HUES64 (cell line): ENCODE results near the gene RETNLB.

Experiments
- H3K27ac ChIP-seq: 2 replicates; pipeline ENCODE4 v1.7.0; 2013; ENCODE audit warnings: low read depth, low read length, inconsistent platforms
- H3K27me3 ChIP-seq: 2 replicates; pipeline ENCODE4 v1.6.1; 2013; ENCODE audit warnings: mild to moderate bottlenecking, low read length; ENCODE audit not compliant: insufficient read depth
- H3K36me3 ChIP-seq: 2 replicates; pipeline ENCODE4 v1.6.1; 2013; ENCODE audit warnings: mild to moderate bottlenecking, low read length; ENCODE audit not compliant: insufficient read depth
- H3K4me1 ChIP-seq: 2 replicates; pipeline ENCODE4 v1.6.1; 2013; ENCODE audit warnings: mild to moderate bottlenecking, low read length, moderate library complexity; ENCODE audit not compliant: insufficient read depth
- H3K4me3 ChIP-seq: 2 replicates; pipeline ENCODE4 v1.5.1; 2013; ENCODE audit warnings: mild to moderate bottlenecking, low read length, moderate library complexity
- H3K9ac ChIP-seq: 2 replicates; pipeline ENCODE4 v1.6.1; 2013; ENCODE audit warnings: mild to moderate bottlenecking, low read depth, low read length
- H3K9me3 ChIP-seq: 2 replicates; pipeline ENCODE4 v1.6.1; 2013; ENCODE audit warnings: low read depth, low read length; ENCODE audit not compliant: insufficient read depth
- WGBS: fragments of 150-250, 120-280 bp; methylation state at CpG from one replicate; pipeline ENCODE4 v1.1.7; 2013; ENCODE audit warnings: missing lambda C conversion rate; 5-methylcytosine and 5-hydroxymethylcytosine counted together

Gene RETNLB

GRCh38 chr3:108736821-108737220 is 20.4 kb downstream of the RETNLB start:
- H3K36me3 ChIP-seq, result no peaks in the 10 kb centered on the region
- H3K4me1 ChIP-seq, result no peaks in the 10 kb centered on the region
- no peak overlapping the region for H3K27ac ChIP-seq
- WGBS, result 93% methylated on average over 6 of the region's 6 CpGs
- H3K9me3 ChIP-seq, result no peaks in the 10 kb centered on the region
- no peak overlapping the region for H3K9ac ChIP-seq
- no peaks in the 10 kb centered on the region for H3K27me3 ChIP-seq
- H3K4me3 ChIP-seq, result no peak overlapping the region

GRCh38 chr3:108728934-108729333 is 28.3 kb downstream of the RETNLB start:
- no peak overlapping the region for H3K27ac ChIP-seq
- WGBS, result 83% methylated on average over 1 of the region's 1 CpG
- H3K36me3 ChIP-seq, result no peaks in the 10 kb centered on the region
- no peak overlapping the region for H3K4me3 ChIP-seq
- H3K9ac ChIP-seq, result no peak overlapping the region
- no peaks in the 10 kb centered on the region for H3K4me1 ChIP-seq
- no peaks in the 10 kb centered on the region for H3K27me3 ChIP-seq
- H3K9me3 ChIP-seq, result no peaks in the 10 kb centered on the region

GRCh38 chr3:108728105-108728504 is 29.1 kb downstream of the RETNLB start:
- no peaks in the 10 kb centered on the region for H3K27me3 ChIP-seq

GRCh38 chr3:108724101-108724500 is 33.1 kb downstream of the RETNLB start:
- no peaks in the 10 kb centered on the region for H3K27me3 ChIP-seq
- WGBS, result 90% methylated on average over 4 of the region's 4 CpGs
- no peaks in the 10 kb centered on the region for H3K4me1 ChIP-seq
- H3K4me3 ChIP-seq, result no peak overlapping the region
- H3K9me3 ChIP-seq, result no peaks in the 10 kb centered on the region
- no peaks in the 10 kb centered on the region for H3K36me3 ChIP-seq
- no peak overlapping the region for H3K27ac ChIP-seq
- H3K9ac ChIP-seq, result no peak overlapping the region

More at GRCh38 chr3:108728105-108728504, 29.1 kb downstream of the RETNLB start:
- no peaks in the 10 kb centered on the region for H3K4me1 ChIP-seq
- no peak overlapping the region for H3K4me3 ChIP-seq
- H3K27ac ChIP-seq, result no peak overlapping the region
- H3K36me3 ChIP-seq, result no peaks in the 10 kb centered on the region
- H3K9ac ChIP-seq, result no peak overlapping the region
- no peaks in the 10 kb centered on the region for H3K9me3 ChIP-seq

- Histone ChIP-seq H3K27me3 (no peaks in the 10 kb centered on the region), H3K36me3 (no peaks in the 10 kb centered on the region), H3K27ac (no peak overlapping the region), H3K9me3 (no peaks in the 10 kb centered on the region), H3K9ac (no peak overlapping the region), H3K4me1 (no peaks in the 10 kb centered on the region), H3K4me3 (no peak overlapping the region)
- WGBS, result 94% methylated on average over 1 of the region's 1 CpG
Measured at GRCh38 chr3:108722724-108723123, 34.5 kb downstream of the RETNLB start.

- WGBS, result 100% methylated on average over 2 of the region's 2 CpGs
- Histone ChIP-seq H3K9me3 (no peaks in the 10 kb centered on the region), H3K27ac (no peak overlapping the region), H3K9ac (no peak overlapping the region), H3K36me3 (no peaks in the 10 kb centered on the region), H3K4me3 (no peak overlapping the region), H3K27me3 (no peaks in the 10 kb centered on the region), H3K4me1 (no peaks in the 10 kb centered on the region)
Measured at GRCh38 chr3:108719178-108719806, 37.9 kb downstream of the RETNLB start.

- no peaks in the 10 kb centered on the region for H3K9me3 ChIP-seq
- H3K9ac ChIP-seq, result no peak overlapping the region
- no peaks in the 10 kb centered on the region for H3K4me1 ChIP-seq
- no peaks in the 10 kb centered on the region for H3K27me3 ChIP-seq
- WGBS, result 98% methylated on average over 2 of the region's 2 CpGs
- no peak overlapping the region for H3K27ac ChIP-seq
- H3K36me3 ChIP-seq, result no peaks in the 10 kb centered on the region
- H3K4me3 ChIP-seq, result no peak overlapping the region
Measured at GRCh38 chr3:108718454-108718853, 38.8 kb downstream of the RETNLB start.

- Histone ChIP-seq H3K9ac (no peak overlapping the region), H3K4me3 (no peak overlapping the region), H3K36me3 (no peaks in the 10 kb centered on the region), H3K9me3 (no peaks in the 10 kb centered on the region), H3K27ac (no peak overlapping the region), H3K27me3 (no peaks in the 10 kb centered on the region), H3K4me1 (no peaks in the 10 kb centered on the region)
- 97% methylated on average over 3 of the region's 3 CpGs for WGBS
Measured at GRCh38 chr3:108713816-108714215, 43.4 kb downstream of the RETNLB start.

GRCh38 chr3:108713009-108713516 is 44.1 kb downstream of the RETNLB start:
- Histone ChIP-seq H3K9me3 (no peaks in the 10 kb centered on the region), H3K4me3 (no peak overlapping the region), H3K36me3 (no peaks in the 10 kb centered on the region), H3K27ac (no peak overlapping the region), H3K27me3 (no peaks in the 10 kb centered on the region), H3K9ac (no peak overlapping the region), H3K4me1 (no peaks in the 10 kb centered on the region)
- WGBS, result 90% methylated on average over 5 of the region's 5 CpGs
